Activated naive CD4-positive, alpha-beta T cell treated with Interleukin-2 at 50 U/mL for 16 hours (primary cell): ENCODE data around the gene WNT6.
A peak's percentile ranks its signal among the peaks of the same experiment; 100 is the strongest.

Source experiments
- DNase-seq: peaks from one replicate; pipeline ENCODE4 v3.0.0-alpha.2; 2020

WNT6 gene

DNA sequence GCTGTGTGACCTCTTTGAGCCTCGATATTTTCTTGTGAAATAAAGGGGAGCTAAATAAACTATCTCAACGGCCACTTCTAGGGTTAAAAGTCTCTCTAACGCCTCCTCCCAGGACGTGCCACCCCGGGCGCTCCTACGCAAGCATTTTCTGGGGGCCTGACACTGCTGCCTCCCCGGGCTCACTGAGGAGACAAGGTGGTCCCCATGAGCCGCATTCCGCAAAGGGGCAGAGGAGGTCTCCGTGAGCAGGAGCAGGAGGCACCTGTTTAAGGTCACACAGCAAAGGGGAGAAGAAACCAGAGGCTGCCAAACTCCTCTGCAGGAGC lies 20.1 kb downstream of the WNT6 start:
- no peak for DNase-seq

DNA sequence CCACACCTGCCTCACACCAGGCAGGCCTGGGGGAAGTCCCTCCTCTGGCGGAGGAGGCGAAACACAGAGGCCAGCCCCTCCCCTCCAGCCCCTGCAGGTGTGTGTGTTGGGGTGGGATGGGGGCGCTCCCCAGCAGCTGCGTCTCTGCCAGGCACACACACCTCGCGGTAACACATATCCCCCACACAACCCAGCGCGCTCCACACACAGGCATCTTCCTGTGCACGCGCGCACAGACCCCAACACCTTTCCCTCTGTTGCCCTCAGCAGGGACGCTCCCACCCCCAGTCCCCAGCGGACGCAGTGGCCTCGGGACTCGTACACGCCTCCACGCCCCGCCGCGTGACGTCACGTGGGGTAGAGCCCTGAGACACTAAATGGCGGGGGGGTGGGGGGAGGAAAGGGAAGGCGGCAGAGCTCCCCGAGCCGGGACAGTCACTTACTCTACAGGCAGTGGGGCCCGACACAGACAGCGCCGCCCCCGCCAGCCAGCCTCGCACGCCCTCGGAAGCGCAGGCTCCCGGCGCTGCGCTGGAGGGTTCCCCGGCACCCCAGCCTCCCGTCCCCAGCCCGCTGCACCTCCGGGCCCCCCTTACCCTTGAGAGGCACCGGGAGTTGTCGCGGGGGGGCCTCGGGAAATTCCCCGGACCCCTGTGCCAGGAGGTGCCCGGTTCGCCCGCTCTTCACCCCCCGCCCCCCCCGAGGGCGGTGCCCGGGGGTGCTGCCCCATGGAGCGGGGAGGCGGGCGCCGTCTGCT lies 20.7 kb downstream of the WNT6 start, which contains the start of gene WNT10A:
Gene WNT10A, plus strand, starts transcription at position 751 of the 757 bp plus-strand sequence. CDS start 144 bp downstream, outside the sequence.
- peak; percentile 80 for DNase-seq

DNA sequence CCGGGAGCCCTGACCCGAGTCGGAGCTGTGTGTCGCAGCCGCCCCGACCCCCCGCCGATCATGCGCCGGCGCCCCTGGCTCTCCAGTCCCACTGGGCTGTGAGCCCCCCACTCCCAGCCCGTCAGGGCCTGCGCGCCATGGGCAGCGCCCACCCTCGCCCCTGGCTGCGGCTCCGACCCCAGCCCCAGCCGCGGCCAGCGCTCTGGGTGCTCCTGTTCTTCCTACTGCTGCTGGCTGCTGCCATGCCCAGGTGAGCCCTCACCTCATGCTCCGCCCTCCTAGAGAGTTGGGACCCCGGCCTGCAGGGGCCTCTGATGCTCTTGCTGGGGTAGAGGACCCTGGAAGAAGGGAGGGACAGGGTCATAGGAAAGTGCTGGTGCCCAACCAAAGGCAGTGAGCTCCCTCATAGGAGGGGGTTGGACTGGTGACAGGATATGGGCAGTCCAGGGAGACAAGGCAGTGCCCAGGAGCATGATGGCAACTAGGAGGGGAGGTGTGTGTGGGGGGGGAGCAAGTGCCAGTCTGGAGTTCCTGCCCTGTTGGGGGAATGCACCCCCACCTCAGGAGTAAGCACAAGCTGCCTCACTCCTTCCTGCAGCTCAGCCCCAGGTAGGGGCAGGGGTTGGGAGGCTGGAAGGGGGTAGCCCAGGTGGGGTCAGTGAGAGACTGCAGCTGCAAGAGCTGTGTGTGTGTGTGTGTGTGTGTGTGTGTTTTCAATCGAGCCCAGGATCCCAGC lies 21.4 kb downstream of the WNT6 start:
- DNase-seq = no peak

DNA sequence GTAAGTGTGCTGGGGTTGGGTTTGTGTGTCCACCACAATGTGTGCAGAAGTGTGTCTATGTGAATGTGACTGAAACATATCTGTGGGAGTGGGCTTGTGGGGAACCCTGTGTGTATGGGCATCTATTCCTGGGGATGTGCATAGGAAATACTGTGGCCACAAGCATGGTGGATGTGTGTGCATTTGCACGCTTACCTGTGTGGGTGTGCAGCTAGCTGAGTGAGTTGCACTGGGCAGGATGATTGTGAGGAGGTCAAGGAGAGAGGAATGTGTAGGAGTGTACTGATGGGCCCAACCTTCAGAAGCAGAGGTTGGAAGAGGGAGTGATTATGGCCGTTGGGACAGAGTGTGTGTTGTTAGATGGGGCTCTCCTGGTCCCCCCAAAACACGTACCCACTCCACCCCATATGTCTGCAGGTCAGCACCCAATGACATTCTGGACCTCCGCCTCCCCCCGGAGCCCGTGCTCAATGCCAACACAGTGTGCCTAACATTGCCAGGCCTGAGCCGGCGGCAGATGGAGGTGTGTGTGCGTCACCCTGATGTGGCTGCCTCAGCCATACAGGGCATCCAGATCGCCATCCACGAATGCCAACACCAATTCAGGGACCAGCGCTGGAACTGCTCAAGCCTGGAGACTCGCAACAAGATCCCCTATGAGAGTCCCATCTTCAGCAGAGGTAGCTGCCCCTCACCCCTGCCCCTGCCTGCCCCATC lies 22.3 kb downstream of the WNT6 start:
- DNase-seq = no peak

DNA sequence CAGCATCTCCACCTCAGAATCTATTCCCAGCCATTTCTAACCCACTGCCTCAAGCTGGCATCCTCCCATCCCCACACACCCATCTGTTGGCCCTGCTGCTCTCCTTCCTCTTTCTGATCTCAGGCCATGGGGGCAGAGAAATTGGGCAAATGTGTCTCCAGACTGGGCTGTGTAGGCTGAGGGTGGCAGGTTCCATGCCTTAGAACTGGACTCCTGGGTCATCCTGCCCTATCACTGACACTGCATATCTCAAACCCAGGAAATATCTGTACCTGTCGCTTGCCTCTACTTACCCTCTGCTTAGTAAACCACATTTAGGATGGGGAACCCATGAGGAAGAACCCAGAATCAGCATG lies 22.8 kb downstream of the WNT6 start:
- no peak for DNase-seq

DNA sequence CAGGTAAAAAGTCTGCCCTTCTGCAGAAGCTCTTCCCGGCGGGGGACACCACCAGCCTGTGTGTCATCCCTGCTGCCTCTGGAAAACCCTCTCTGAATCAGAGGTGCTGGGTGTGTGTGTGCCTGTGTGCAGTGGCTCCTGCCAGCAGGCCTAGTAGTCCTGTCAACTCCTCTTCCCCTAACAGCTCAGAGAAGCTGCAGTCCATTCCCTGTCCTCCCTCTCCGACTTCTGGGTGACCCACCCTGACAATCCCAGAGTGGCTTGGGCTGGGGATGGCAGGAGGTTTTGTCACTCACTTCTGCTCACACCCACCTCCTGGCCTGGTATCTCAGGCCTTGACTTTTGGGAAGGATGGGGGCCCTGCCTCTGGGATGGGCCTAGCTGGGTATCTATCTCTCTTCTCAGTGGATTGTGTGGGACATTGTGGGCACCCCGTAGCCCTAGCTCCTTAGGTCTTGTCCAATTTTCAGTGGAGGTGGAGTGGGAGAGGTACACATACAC lies 23.3 kb downstream of the WNT6 start:
- DNase-seq = no peak

DNA sequence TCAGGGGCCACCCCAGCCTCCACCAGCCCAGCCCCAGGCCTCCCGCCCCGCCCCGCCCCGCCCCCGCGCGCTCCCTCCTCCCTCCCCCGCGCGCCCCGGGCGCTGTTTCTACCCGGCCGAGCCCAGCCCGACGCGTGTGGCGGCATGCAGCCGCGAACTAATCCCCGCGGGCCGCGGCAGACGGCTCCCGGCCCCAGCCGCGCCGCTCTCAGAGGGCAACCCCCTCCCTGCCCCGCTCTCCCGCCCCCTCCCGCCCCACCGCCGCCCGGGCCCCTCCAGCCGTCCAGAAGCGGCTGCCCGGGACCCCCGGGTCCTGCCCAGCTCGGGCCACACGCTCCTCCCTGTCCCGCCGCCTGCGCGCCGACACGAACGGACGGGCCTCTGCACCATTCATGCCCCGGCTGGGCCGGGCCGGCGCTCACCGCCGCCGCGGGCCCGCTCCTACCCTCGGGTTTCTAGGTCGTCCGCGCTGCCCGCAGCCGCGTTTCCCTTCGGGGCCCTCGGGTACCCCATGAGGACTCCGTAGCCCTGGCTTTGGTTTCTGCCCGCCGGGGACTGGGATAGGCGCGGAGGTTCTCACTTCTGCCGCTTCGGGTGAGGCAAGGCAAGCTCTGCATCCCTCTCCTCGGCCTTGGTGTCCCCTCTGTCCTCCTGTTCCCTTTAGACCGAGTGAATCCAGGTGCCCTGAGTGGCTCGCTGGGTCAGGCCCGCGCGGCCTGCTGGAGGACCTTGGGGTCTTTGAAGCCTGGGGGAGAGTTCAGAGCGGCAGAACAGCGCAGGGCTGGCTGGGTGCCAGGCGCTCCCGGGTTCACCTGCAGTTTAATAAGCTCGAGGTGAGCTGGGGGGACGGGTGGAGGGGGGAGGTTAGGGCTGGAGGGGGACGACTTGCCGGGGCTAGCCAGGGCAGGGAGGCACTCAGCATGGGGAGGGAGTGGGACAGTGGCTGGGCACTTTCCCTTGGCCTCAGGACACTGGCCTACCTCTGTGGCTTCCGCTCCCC lies 24.2 kb downstream of the WNT6 start:
- DNase-seq = peak; percentile 52

DNA sequence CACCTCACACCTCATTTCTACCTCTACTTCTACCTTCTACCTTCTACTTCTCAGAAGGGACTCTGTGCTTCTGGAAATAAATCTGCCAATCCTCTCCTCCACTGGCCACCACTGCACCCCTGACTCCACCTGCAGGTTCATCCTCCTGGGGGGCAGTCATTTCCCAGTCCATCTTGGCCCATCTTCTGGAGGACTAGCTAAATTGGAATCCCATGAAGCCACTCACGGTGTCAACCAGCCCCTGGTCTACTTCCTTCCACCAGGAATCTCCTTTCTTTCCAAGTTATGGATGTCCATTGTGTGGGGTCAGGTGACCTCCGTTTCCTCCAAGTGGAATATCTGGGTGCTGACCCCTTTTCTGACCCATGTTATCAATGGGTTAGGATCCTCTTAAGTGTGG lies 24.9 kb downstream of the WNT6 start:
- no peak for DNase-seq

DNA sequence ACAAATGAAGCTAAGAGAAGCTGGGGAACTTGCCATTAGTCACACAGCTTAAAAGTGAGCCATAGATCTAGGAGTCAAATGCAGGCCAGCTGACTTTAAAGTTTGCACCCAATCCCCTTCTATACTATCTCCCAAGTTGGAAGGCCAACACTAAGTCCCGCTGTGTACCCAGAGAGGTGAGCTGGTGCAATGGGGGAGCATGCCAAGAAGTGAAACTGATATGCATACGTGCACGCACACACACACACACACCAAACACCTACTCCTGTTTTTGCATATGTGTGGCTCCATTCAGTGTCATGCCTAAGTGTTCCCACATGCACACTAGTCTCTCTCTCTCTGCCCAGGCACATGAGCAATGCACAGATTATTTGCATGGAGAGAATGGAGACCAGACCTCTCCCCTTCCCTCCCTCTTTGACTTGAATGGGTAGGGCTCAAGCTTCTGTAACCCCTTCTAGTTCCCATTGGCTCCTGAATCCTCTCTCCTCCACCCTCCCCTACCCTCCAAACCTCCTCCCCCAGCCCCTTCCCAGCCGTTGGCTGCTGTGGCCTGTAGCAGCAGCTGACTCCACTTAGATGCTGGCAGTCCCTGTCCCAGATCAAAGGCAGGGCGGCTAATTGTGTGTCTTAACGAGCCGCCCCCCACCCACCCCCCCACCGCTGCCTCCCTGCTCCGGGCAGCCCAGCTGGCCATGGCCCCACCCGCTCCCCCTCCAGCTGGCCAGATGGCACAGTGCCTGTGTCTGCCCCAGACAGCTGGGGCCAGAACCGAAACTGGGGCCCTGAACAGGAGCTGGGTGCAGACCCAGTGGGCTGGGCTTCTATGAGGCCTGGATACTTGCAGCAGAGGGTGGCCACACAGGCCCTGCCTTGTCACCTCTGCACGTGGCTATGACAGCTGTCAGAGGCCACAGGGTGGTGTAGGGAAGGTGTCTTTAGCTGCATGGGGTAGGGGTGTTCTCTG lies 26.7 kb downstream of the WNT6 start:
- no peak for DNase-seq

DNA sequence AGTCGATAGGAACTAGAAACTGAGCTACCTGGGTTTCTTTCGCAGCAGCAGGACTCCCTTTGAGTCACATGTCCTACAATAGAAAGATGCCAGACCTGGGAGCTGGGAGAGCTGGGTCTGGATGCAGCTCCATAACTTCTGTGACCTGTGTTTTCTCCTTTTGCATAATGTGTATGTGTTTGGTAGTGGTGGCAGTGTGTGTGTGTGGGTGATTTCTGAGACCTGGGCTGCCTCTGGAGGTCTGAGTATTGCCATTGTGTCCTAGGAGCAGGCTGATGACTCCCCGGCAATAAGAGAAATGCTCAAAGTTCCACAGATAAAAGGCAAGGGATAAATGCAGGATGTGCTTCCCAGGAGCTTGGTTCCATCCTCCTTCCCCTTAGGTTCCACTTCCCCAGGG lies 27.5 kb downstream of the WNT6 start:
- no peak for DNase-seq

DNA sequence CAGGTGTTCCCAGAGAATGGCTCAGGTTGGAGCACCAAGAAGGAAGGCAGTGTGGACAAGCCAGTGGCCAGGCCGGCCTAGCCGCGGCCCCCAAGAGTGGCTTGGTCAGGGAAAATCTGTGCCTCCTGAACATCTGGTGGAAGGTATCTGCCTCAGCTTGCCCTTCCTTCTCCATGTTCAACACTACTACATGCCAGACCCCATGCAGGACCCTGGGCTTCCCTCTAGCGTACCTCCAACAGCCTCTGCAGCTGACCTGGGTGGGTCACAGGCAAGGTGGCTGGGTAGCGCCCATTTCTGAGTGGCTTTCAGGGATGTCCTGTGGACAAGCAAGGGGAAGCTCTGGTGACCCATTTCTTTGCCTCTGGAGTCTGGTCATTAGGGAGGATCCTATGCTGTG lies 28.7 kb downstream of the WNT6 start:
- no peak for DNase-seq

DNA sequence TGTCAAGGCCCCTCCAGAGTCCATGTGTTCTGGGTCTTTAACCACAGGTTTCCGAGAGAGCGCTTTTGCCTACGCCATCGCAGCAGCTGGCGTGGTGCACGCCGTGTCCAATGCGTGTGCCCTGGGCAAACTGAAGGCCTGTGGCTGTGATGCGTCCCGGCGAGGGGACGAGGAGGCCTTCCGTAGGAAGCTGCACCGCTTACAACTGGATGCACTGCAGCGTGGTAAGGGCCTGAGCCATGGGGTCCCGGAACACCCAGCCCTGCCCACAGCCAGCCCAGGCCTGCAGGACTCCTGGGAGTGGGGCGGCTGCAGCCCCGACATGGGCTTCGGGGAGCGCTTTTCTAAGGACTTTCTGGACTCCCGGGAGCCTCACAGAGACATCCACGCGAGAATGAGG lies 30.3 kb downstream of the WNT6 start:
- peak; percentile 1 for DNase-seq

DNA sequence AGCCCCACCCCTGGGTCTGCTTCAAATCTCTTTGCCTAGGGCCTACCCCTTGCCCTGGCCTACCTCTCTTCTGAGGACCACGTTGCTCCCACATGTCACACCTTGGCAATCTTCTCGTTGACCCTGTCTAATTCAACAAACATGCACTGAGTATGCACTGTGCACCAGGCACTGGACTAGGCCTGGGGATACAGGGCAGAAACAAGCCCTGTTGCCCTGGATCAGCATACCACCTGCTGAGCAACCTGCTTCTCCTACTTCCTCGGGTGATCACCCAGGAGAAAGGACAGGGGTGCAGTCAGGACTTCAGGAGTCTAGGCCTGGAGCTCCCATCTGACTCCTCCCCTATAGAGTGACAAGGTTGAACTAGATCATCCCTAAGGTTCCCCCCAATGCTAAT lies 30.8 kb downstream of the WNT6 start:
- DNase-seq = no peak

DNA sequence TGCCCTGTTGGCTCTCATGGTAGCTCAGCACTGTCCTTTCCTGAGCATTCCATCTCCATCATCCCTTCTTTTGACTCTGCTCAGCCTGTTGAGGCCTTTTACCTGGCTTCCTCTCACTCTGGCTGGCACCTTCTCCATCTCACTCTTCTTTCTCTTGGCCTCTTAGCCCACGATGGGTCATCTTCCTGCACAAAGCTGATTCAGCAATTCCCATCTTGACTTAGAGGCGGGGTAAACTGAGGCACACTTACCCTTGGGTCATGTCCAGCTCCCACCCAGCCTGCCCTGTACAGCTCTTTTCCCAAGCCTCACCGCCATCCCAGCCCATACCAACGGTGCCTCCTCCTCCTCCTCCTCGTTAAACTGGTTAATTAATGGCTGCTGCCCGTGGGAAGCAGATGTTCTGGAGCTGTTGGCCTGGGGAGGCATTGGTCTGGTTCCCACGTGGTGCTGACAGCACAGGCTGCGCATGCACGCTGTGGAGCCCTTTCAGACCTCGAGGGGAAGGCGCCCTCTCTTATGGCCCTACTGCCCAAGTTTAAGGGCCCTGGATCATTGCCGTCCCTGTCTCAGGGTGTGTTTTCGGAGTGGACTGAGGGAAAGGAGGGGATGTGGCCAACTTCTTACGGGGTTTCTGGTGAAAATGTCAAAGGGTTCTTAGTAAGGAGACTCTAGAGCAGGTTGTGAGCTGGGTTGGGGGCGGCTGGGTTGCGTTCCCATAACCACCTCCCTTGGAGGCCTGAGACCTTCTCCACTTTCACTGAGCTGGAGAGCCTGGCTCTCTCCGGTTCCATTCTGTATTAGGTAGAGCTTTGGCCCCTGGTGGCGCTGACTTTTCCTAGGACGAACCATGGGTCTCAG lies 31.9 kb downstream of the WNT6 start:
- no peak for DNase-seq

DNA sequence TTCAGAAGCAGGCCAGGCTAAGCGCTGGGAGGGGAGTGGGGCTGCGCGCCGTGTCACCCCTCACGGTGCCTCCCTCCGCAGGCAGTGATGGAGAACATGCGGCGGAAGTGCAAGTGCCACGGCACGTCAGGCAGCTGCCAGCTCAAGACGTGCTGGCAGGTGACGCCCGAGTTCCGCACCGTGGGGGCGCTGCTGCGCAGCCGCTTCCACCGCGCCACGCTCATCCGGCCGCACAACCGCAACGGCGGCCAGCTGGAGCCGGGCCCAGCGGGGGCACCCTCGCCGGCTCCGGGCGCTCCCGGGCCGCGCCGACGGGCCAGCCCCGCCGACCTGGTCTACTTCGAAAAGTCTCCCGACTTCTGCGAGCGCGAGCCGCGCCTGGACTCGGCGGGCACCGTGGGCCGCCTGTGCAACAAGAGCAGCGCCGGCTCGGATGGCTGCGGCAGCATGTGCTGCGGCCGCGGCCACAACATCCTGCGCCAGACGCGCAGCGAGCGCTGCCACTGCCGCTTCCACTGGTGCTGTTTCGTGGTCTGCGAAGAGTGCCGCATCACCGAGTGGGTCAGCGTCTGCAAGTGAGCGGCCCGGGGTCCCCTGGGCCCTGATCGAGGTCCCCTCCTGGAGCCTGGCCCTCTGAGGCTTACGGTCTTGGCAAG lies 33.2 kb downstream of the WNT6 start:
- DNase-seq = peak; percentile 87

DNA sequence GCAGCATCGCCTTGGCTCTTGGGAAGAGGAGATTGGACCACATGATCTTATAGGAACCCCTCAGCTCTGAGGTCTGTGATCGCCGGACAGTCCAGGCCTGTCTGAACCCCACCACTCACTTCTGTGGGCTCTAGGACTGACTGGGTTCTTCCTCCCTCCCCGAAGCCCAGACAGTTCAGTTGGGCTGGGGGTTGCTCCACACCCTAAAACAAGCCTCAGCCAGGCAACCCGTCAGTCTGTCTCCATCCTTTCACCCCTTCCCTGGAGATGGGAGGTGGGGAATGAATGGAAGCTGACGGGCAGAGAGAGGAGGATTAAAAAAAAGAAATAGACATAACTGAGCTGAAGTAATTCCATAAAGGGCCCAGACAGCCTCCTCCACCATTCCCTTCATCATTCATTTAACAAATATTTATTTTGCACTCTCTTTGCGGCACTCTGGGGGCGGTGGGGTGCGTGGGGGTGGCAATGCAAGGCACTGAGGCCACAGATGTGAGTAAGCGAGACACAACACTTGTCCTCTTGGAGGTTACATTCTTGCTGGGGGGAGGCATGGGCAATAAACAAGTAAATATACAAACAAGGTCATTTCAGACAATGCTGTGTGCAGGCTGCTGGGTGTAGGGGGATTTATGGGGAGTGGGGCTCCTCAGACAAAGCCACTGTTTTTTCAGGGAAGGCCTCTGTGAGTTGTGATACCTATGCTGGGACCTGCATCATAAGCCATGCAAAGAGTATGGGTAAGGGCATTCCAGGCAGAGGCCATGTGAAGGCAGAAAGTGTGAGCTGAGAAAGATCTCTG lies 33.9 kb downstream of the WNT6 start:
- DNase-seq = peak; percentile 59

DNA sequence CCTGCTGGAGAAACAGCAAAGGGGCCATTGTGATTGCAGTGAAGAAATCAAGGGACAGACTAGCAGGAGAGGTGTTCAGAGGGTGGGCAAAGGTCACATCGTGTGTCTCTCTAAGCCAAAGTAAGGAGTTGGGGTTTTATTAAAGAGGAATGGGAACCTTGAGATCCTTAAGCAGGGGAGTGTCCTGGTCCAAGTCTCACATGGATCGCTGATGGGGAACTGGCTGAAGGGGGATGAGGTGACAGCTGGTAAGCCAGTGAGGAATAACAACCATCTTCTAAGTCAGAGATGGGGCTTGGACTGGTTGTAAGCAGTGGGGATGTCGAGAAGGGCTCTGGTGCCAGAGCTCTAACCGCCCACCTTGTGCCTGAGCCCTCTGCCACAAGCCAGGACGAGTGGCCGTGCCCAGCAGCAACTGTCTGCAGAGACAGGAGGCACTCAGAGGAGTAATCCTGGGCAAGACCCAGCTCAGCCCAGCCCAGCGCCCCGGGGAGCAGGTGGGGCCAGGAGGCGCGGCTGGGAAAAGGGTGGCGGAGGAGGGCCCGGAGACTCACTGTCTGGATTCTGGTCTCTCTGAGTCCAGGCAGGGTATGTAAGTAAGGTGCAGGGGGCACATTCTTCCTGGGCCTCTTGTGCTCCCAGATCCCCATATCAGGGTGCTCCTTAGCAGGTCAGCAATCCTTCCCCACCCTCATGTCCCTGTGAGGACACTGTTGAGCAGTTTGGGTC lies 34.7 kb downstream of the WNT6 start:
- DNase-seq = no peak

DNA sequence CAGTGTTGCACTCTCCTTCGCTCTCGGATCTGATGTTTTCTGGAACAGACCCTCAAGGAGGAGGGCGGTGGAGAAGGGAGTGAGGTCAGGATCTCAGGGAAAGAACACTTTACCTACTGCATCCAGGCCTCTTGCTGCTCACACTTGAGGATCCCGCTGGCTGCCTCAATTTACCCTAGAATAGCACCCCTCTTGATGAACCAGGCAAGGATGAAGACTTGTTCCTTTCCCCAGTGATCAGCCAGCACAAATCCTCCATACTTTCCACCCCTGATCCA lies 35.2 kb downstream of the WNT6 start:
- no peak for DNase-seq
